IPS-NIHi7 (cell line): ENCODE measurements around the gene KIF26B.
A peak's percentile ranks its signal among the peaks of the same experiment; 100 is the strongest.

Experiments
- DNase-seq: peaks from one replicate; pipeline ENCODE4 v3.0.0; 2012; ENCODE audit warnings: mixed read lengths; ENCODE audit errors: extremely low spot score

KIF26B gene

GRCh38 chr1:245240648-245241165 is 85.9 kb downstream of the KIF26B start:
- DNase-seq: no peak

GRCh38 chr1:245241526-245242130 is 86.8 kb downstream of the KIF26B start:
- DNase-seq: no peak

DNA sequence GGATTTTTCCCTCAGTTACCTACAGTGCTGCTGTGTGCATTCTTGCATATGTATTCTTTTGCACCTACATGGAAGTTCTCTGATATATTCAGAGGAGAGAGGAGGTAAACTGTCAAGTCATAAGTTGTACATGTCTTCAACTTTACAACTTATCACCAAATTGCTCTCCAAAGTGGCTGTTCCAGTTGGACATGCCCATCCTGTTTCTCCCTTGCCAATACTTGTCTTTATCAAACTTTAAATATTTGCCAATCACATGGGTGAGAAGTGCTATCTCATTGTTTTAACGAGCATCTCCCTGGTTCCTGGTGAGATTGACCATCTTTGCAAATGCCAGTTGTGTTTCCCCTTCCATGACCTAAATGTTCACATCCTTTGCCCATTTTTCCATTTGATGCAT is 88.2 kb downstream of the KIF26B start:
- no peak for DNase-seq

- DNase-seq: no peak
Observed at GRCh38 chr1:245245021-245245667, 90.4 kb downstream of the KIF26B start.

DNA sequence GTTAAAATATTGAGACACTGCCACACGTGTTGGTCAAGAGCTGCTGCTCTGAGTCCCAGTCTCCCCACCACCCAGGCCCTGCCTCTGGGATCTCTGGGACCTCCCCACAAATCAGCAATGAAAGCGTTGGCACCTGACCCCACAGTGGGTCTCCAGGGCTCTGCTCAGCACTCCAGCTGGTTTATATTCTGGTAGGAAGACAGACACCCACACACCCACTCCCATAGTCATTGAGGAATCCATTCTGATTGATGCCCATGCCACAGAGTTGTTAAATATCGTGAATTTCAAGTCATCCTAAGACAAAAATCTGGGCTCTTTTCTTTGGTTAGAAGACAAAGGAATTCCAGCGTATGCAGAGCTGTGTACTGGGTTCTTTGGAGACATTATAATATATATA is 91.6 kb downstream of the KIF26B start:
- no peak for DNase-seq

DNA sequence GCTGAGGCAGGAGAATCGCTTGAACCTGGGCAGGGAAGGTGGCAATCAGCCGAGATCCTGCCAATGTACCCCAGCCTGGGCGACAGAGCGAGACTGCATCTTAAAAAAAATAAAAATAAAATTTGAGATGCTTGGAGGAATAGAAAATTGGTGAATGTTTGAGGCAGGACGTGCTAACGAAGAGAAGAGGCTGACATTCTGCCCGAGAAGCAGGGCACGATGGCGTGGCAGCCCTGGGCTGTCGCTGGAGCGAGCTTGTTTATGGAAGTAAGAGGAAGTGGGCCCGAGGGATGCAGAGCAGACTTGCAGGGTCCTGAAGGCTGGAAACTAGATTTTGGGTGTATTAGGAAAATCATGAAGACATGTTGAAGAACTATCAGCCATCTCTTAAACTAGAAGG is 92.6 kb downstream of the KIF26B start:
- DNase-seq: no peak

DNA sequence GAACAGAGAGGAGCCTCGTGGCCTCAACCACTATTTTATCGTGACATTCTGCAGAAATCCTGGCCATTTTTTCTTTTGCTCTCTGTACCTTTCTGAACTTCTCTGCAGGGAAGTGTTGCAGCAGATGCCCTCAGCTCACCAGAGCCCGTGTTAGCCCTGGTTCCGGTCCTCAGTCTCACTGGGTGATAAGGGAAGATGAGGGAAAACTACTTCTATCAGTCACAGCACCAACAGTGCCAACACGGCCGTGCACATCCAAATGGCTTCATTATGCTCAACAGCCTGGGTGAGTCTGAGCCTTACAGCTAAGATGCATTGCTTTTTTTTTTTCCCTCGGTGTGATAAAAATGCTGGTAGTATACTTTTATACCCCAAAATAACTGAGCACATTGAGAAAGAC is 93.0 kb downstream of the KIF26B start:
- DNase-seq: no peak

DNA sequence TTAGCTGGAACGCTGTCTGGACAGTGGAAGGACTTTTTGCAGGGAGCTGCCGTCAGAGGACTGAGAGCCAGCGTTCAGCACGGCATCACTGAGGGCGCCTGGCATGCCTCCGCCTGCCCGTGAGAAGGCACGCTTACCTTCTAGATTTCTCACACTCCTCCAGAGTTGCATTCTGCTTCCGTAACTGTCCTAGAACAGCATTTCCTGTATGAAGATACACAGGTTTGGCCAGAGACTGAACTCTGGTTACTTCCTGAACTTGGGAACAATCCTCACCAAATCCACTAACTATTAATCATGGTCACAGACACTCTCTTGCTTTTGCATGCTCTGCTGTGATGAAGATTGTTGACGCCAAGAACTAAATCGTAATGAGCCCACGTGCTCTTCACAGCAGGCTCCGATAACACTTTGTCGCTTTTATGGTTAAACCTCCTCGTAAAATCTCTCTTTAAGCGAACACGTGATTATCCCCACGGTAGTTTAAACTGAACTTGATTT is 93.5 kb downstream of the KIF26B start:
- DNase-seq: no peak

GRCh38 chr1:245255783-245256182 is 101.0 kb downstream of the KIF26B start:
- no peak for DNase-seq

DNA sequence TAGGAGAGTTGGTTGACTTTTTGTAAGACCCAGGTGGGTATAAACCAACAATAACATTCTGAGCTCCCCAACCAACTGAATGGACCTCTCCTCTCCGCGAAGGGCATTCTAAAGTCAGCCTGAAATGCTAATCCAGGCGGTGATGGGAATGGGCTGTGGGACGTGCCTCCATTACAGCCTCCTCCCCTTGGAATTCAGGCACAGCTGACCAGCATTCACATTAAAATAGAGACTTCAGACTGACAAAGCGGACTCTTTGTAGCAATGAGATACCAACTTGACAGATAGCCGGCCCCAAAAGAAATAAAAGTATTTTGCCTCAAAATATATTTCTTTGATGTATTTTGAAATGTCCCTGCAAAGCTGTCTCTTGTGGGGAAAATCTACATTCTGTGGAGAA is 101.7 kb downstream of the KIF26B start:
- peak; percentile 59 for DNase-seq

- no peak for DNase-seq
Observed at GRCh38 chr1:245258271-245258920, 103.6 kb downstream of the KIF26B start.

DNA sequence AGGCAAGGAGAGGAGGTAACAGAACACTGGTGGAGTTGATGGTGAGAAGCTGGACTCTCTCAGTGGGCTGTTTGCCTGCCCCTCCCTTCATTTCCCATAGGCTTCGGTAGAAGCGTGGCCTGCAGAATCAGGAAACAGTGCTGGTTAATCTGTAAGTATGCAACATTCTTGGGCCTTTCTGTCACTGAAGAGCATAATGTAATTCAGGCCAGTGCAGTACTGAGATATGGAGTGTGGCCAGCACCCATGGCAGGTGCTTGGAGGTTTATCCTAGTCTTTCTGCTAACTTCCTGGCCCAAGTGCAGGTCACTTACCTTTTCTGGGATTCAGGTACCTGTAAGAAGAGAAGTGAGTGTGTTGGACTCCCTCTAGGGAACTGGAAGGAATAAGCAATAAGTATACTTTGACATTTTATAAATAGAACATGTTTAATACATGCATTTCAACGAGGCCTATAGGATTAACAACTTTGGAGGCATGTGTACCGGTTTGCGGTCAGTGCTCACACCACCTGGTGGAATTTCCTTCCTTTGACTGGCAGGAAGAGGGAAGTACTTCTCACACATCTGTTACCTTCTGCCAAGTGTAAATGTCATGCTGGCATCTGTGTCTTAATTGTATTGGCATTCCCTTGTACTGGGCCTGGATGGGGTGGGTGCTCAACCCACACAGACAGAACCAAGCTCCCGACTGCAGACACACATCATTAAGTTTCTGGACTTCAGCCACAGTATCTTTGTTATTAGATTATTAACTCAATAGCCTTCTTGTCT is 105.5 kb downstream of the KIF26B start:
- DNase-seq: no peak

- no peak for DNase-seq
Observed at GRCh38 chr1:245260883-245261282, 106.1 kb downstream of the KIF26B start.

GRCh38 chr1:245261786-245262185 is 107.0 kb downstream of the KIF26B start:
- no peak for DNase-seq

GRCh38 chr1:245263529-245264095 is 108.8 kb downstream of the KIF26B start:
- DNase-seq: no peak

DNA sequence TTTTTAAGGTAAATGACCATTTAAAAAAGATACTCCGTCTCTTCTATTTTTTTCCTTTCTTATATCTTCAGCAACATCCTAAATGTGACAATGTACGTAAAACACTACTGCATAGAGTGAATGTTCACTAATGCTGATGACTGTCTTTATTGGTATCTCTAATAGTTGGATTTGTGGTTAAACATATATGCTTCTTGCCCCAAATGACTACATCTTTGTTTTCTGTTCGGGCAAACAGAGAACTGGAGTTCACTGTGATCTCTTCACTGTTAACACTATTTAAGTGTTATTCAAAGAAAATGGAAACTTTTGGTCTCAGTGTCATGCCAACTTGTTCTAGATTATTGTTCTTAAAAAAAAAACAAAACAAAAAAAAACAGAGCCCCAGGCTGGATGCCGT is 109.4 kb downstream of the KIF26B start:
- DNase-seq: no peak

DNA sequence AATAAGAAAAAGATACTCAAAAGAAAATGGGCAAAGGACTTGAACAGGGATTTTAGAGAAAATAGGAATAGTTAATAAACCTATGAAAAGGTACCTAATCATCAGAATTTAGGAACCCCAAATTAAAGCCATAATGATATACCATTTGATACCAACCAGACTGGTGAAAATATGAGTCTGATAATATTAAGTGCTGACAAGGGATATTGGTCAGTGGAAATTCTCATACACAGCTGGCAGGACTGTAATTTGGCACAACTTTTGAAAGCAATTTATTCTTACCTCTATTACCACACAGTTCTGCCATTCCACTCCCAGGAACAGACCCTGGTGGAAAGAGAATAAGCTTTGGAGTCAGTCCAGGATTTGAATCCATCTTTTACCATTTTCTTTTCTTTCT is 111.3 kb downstream of the KIF26B start:
- no peak for DNase-seq

- DNase-seq: no peak
Observed at GRCh38 chr1:245270063-245270462, 115.3 kb downstream of the KIF26B start.

DNA sequence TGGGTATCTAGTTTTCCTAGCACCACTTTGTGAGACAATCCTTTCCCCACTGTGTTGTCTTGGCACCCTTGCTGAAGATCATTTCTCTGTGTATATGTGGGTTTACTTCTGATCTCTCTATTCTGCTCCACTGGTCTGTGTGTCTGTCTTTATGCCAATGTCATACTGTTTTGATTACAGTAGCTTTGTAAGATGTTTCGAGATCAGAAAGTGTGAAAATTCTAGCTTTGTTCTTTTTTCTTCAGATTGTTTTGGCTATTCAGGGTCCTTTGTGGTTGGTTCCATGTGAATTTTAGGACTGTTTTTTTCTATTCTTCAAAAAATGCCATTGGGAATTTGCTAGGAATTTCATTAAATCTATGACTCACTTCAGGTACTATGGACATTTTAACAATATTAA is 116.2 kb downstream of the KIF26B start:
- DNase-seq: no peak

GRCh38 chr1:245272676-245273075 is 117.9 kb downstream of the KIF26B start:
- no peak for DNase-seq

GRCh38 chr1:245276445-245276844 is 121.7 kb downstream of the KIF26B start:
- DNase-seq: no peak

- DNase-seq: peak; percentile 69
Observed at GRCh38 chr1:245277276-245277675, 122.5 kb downstream of the KIF26B start.
